ENCODE data around the gene EIF3A.

- TF ChIP-seq, protein P1, sequence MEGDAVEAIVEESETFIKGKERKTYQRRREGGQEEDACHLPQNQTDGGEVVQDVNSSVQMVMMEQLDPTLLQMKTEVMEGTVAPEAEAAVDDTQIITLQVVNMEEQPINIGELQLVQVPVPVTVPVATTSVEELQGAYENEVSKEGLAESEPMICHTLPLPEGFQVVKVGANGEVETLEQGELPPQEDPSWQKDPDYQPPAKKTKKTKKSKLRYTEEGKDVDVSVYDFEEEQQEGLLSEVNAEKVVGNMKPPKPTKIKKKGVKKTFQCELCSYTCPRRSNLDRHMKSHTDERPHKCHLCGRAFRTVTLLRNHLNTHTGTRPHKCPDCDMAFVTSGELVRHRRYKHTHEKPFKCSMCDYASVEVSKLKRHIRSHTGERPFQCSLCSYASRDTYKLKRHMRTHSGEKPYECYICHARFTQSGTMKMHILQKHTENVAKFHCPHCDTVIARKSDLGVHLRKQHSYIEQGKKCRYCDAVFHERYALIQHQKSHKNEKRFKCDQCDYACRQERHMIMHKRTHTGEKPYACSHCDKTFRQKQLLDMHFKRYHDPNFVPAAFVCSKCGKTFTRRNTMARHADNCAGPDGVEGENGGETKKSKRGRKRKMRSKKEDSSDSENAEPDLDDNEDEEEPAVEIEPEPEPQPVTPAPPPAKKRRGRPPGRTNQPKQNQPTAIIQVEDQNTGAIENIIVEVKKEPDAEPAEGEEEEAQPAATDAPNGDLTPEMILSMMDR (IDR thresholded peaks at IDR 0.05; ENCODE audit: insufficient read depth, low read length, poor library complexity, severe bottlenecking): no peak
- TF ChIP-seq EZH2phosphoT487 (conservative IDR thresholded peaks at IDR 0.05; ENCODE audit: low read length): no peak
Measured at GRCh38 chr10:119045561-119045960, 35.1 kb downstream of the EIF3A start.
